Adipocyte (in vitro differentiated cells): Measurements from ENCODE around the gene MISP3.

ENCODE experiments used
- DNase-seq: peaks from one replicate; pipeline ENCODE4 v3.0.0-alpha.2; 2015; ENCODE audit warnings: low read depth
- H3K27me3 ChIP-seq: replicated peaks from 2 replicates; pipeline ENCODE4 v1.7.0; 2013; ENCODE audit warnings: mild to moderate bottlenecking, low read length, moderate library complexity; ENCODE audit not compliant: control insufficient read depth, insufficient read depth
- H3K36me3 ChIP-seq: 2 replicates; pipeline ENCODE4 v1.7.0; 2013; ENCODE audit warnings: low read length, mild to moderate bottlenecking, moderate library complexity; ENCODE audit not compliant: control insufficient read depth, insufficient read depth, severe bottlenecking
- H3K4me1 ChIP-seq: 2 replicates; pipeline ENCODE4 v1.7.0; 2013; ENCODE audit warnings: mild to moderate bottlenecking, low read length, moderate library complexity; ENCODE audit not compliant: control insufficient read depth, insufficient read depth
- H3K4me3 ChIP-seq: 2 replicates; pipeline ENCODE4 v1.7.0; 2013; ENCODE audit warnings: mild to moderate bottlenecking, low read length, moderate library complexity
- H3K9ac ChIP-seq: 2 replicates; pipeline ENCODE4 v1.7.0; 2013; ENCODE audit warnings: mild to moderate bottlenecking, low read length, moderate library complexity
- H3K9me3 ChIP-seq: 2 replicates; pipeline ENCODE4 v1.7.0; 2013; ENCODE audit warnings: mild to moderate bottlenecking, low read length, moderate library complexity; ENCODE audit not compliant: control insufficient read depth

The MISP3 gene

GRCh38 chr19:14063105-14063504, 9.5 kb upstream of the MISP3 start:
- no peak overlapping the region for H3K9ac ChIP-seq
- H3K4me3 ChIP-seq: no peak overlapping the region
- H3K27me3 ChIP-seq: peaks cover 29% of the 10 kb centered on the region
- DNase-seq: no peak
- no peaks in the 10 kb centered on the region for H3K36me3 ChIP-seq
- H3K9me3 ChIP-seq: no peaks in the 10 kb centered on the region
- peaks cover 5% of the 10 kb centered on the region for H3K4me1 ChIP-seq

- no peak for DNase-seq
- Histone ChIP-seq H3K4me3 (no peak overlapping the region), H3K9ac (no peak overlapping the region), H3K4me1 (peaks cover 3% of the 10 kb centered on the region), H3K27me3 (peaks cover 4% of the 10 kb centered on the region), H3K9me3 (no peaks in the 10 kb centered on the region), H3K36me3 (no peaks in the 10 kb centered on the region)
Measured at GRCh38 chr19:14066134-14066533, 6.5 kb upstream of the MISP3 start.

GRCh38 chr19:14070268-14071050, 2.1 kb upstream of the MISP3 start:
- H3K36me3 ChIP-seq: no peaks in the 10 kb centered on the region
- H3K4me1 ChIP-seq: peaks cover 28% of the 10 kb centered on the region
- no peak overlapping the region for H3K4me3 ChIP-seq
- no peaks in the 10 kb centered on the region for H3K9me3 ChIP-seq
- H3K9ac ChIP-seq: no peak overlapping the region
- no peak for DNase-seq
- H3K27me3 ChIP-seq: no peaks in the 10 kb centered on the region

- Histone ChIP-seq H3K9me3 (no peaks in the 10 kb centered on the region), H3K36me3 (no peaks in the 10 kb centered on the region), H3K9ac (peak overlapping the region; percentile 87), H3K27me3 (no peaks in the 10 kb centered on the region), H3K4me3 (peak overlapping the region; percentile 88), H3K4me1 (peaks cover 31% of the 10 kb centered on the region)
- peak; percentile 89 for DNase-seq
Measured at GRCh38 chr19:14073261-14073924, 807 bp downstream of the MISP3 start.

- Histone ChIP-seq H3K9ac (peak overlapping the region; percentile 87), H3K27me3 (no peaks in the 10 kb centered on the region)
Measured at GRCh38 chr19:14073925-14074838, 1.6 kb downstream of the MISP3 start.

GRCh38 chr19:14078411-14078810, 5.8 kb downstream of the MISP3 start:
- Histone ChIP-seq H3K9ac (peak overlapping the region; percentile 22), H3K4me3 (no peak overlapping the region), H3K9me3 (no peaks in the 10 kb centered on the region), H3K4me1 (peaks cover 35% of the 10 kb centered on the region), H3K36me3 (no peaks in the 10 kb centered on the region), H3K27me3 (no peaks in the 10 kb centered on the region)
- no peak for DNase-seq

More at GRCh38 chr19:14073925-14074838, 1.6 kb downstream of the MISP3 start:
- Histone ChIP-seq H3K4me1 (peaks cover 35% of the 10 kb centered on the region), H3K36me3 (no peaks in the 10 kb centered on the region), H3K9me3 (no peaks in the 10 kb centered on the region), H3K4me3 (peak overlapping the region; percentile 88)
- peak; percentile 62 for DNase-seq

GRCh38 chr19:14080887-14081796, 8.6 kb downstream of the MISP3 start:
- H3K27me3 ChIP-seq: no peaks in the 10 kb centered on the region
- H3K4me3 ChIP-seq: peak overlapping the region; percentile 93
- H3K36me3 ChIP-seq: no peaks in the 10 kb centered on the region
- peak overlapping the region; percentile 96 for H3K9ac ChIP-seq
- no peaks in the 10 kb centered on the region for H3K9me3 ChIP-seq
- H3K4me1 ChIP-seq: peaks cover 18% of the 10 kb centered on the region
- DNase-seq: peak; percentile 100

- no peaks in the 10 kb centered on the region for H3K27me3 ChIP-seq
- no peaks in the 10 kb centered on the region for H3K9me3 ChIP-seq
- peak overlapping the region; percentile 93 for H3K4me3 ChIP-seq
- no peaks in the 10 kb centered on the region for H3K36me3 ChIP-seq
- DNase-seq: peak; percentile 63
- peak overlapping the region; percentile 96 for H3K9ac ChIP-seq
- H3K4me1 ChIP-seq: peaks cover 18% of the 10 kb centered on the region
Measured at GRCh38 chr19:14081797-14082674, 9.4 kb downstream of the MISP3 start.

GRCh38 chr19:14082675-14082960, 10.0 kb downstream of the MISP3 start:
- Histone ChIP-seq H3K9ac (peak overlapping the region; percentile 96), H3K4me1 (peaks cover 18% of the 10 kb centered on the region), H3K36me3 (peaks cover under 1% of the 10 kb centered on the region), H3K9me3 (no peaks in the 10 kb centered on the region), H3K4me3 (peak overlapping the region; percentile 93), H3K27me3 (no peaks in the 10 kb centered on the region)
- DNase-seq: no peak
